ENCODE data around the gene PHF3. TPM values are rescaled to one million over a fixed set of nuclear protein-coding genes. Genes with fewer than 3 reads are reported as not detected.

PHF3 gene
- total RNA-seq, 2 experiments from 2014 or later = 54.8 to 92.5 TPM

DNA sequence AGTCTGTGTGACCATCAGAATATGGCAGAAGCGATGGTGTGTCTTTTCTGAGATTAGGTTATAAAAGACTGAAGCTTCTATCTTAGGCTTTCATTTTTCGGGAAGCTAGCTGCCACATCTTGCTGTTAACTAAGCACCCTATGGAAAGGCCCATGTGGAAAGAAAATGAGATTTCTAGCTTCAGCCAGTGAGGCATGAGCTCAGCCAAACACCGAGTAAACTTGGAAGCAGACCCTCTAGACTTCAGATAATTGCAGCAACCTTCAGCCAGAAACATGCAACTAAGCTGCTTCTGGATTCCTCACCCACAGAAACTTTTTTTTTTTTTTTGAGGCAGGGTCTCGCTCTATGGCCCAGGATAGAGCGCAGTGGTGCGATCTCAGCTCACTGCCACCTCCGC, 42.7 kb upstream of the PHF3 start:
- H3K4me3 ChIP-seq (ENCODE audit: low read depth, low read length, poor library complexity, severe bottlenecking) = no peak overlapping the region
- peaks cover 3% of the 10 kb centered on the region for H3K4me1 ChIP-seq (ENCODE audit: insufficient read depth, low read length, poor library complexity, severe bottlenecking)
- POLR2A ChIA-PET = interaction anchor here (0.7 kb wide), 1 partner anchor 153 kb away, joined by 3 read pairs; no protein-coding TSS in a partner anchor
- H4K20me1 ChIP-seq (ENCODE audit: insufficient read depth, low read length) = no peaks in the 10 kb centered on the region
- no peak overlapping the region for H3K4me2 ChIP-seq (ENCODE audit: low read length)
- H2AFZ ChIP-seq (ENCODE audit: low read length) = no peak overlapping the region
- H3K27ac ChIP-seq (ENCODE audit: low read depth, low read length, poor library complexity, severe bottlenecking) = no peak overlapping the region
- TF ChIP-seq, protein P1, sequence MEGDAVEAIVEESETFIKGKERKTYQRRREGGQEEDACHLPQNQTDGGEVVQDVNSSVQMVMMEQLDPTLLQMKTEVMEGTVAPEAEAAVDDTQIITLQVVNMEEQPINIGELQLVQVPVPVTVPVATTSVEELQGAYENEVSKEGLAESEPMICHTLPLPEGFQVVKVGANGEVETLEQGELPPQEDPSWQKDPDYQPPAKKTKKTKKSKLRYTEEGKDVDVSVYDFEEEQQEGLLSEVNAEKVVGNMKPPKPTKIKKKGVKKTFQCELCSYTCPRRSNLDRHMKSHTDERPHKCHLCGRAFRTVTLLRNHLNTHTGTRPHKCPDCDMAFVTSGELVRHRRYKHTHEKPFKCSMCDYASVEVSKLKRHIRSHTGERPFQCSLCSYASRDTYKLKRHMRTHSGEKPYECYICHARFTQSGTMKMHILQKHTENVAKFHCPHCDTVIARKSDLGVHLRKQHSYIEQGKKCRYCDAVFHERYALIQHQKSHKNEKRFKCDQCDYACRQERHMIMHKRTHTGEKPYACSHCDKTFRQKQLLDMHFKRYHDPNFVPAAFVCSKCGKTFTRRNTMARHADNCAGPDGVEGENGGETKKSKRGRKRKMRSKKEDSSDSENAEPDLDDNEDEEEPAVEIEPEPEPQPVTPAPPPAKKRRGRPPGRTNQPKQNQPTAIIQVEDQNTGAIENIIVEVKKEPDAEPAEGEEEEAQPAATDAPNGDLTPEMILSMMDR (conservative IDR thresholded peaks at IDR 0.05; ENCODE audit: low read length) = no peak
- no peak for TF ChIP-seq EZH2phosphoT487 (IDR thresholded peaks at IDR 0.05; ENCODE audit: borderline replicate concordance, low read depth, low read length)
- H3K79me2 ChIP-seq (ENCODE audit: insufficient read depth, low read depth, low read length) = no peaks in the 10 kb centered on the region
- intact Hi-C loops (cut with micrococcal nuclease; ENCODE audit: unreplicated experiment) = no loop called here
- no peak for DNase-seq (ENCODE audit: low spot score)
- H3K9me3 ChIP-seq (ENCODE audit: low read length) = no peaks in the 10 kb centered on the region
- H3K9me2 ChIP-seq (ENCODE audit: insufficient read depth, low read length) = no peaks in the 10 kb centered on the region
- CTCF ChIA-PET (ENCODE audit: unreplicated experiment) = interaction anchor here (1.0 kb wide), 1 partner anchor 169 kb away, joined by 3 read pairs; no protein-coding TSS in a partner anchor
- no peaks in the 10 kb centered on the region for H3K36me3 ChIP-seq (ENCODE audit: insufficient read depth, low read length)
- no TSS peak for BruUV-seq (replicated peaks)

DNA sequence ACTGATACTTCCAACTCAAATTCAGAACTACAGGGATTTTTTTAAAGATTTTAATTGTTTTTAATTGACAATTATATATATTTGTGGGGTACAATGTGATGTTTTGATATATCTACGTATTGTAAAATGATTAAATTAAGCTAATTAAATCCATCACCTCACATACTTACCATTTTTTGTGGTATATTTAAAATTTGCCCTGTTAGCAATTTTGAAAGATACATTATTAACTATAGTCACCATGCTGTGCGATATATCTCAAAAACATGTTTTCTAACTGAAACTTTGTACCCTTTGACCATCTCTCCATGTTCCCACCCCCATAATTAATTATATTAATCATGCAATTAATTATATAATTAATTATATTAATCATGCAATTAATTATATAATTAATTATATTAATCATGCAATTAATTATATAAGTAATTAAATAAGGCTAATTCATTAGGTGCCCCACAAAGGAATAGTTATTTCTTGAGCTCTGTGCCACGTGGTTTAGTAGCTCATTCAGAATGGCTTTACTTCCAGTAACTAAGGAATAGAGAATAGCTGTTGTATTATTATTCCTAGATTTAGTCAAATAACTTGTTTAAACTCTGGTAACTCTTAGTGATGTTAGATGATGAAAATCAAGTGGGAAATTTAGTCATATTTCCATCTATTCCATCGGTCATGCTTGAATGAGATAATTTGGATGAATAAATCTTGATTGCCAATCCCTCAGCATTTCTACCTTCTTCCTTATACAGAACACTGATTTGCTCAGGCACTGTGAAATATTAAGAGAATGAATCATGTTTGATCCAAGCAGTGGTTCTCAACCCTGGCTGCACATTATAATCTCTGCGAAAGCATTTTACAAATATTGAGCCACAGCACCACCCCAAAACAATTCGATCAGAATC, 38.2 kb upstream of the PHF3 start:
- TF ChIP-seq, protein P1 (conservative IDR thresholded peaks at IDR 0.05; ENCODE audit: low read length) = no peak
- TF ChIP-seq EZH2phosphoT487 (IDR thresholded peaks at IDR 0.05; ENCODE audit: borderline replicate concordance, low read depth, low read length) = no peak
- Histone ChIP-seq H3K27ac (ENCODE audit: low read depth, low read length, poor library complexity, severe bottlenecking) (no peak overlapping the region), H4K20me1 (ENCODE audit: insufficient read depth, low read length) (no peaks in the 10 kb centered on the region), H3K9me3 (ENCODE audit: low read length) (no peaks in the 10 kb centered on the region), H3K4me1 (ENCODE audit: insufficient read depth, low read length, poor library complexity, severe bottlenecking) (peaks cover 16% of the 10 kb centered on the region), H3K9me2 (ENCODE audit: insufficient read depth, low read length) (no peaks in the 10 kb centered on the region), H3K4me3 (ENCODE audit: low read depth, low read length, poor library complexity, severe bottlenecking) (peak overlapping the region; percentile 64), H2AFZ (ENCODE audit: low read length) (peak overlapping the region; percentile 100), H3K36me3 (ENCODE audit: insufficient read depth, low read length) (no peaks in the 10 kb centered on the region), H3K4me2 (ENCODE audit: low read length) (peak overlapping the region; percentile 87), H3K79me2 (ENCODE audit: insufficient read depth, low read depth, low read length) (no peaks in the 10 kb centered on the region)
- no TSS peak for BruUV-seq (replicated peaks)
- peak; percentile 5 for DNase-seq (ENCODE audit: low spot score)
- intact Hi-C loops (cut with micrococcal nuclease; ENCODE audit: unreplicated experiment) = loop anchor here (1.0 to 5.0 kb wide), 3 partner anchors 90 to 244 kb away; no protein-coding TSS in a partner anchor
- ChIA-PET CTCF (ENCODE audit: unreplicated experiment) (interaction anchor here (0.6 to 2.1 kb wide), 3 partner anchors 165 to 245 kb away, joined by 4 to 13 read pairs (median 5); no protein-coding TSS in a partner anchor), POLR2A (interaction anchor here (0.7 to 2.6 kb wide), 13 partner anchors 10 to 180 kb away, joined by 3 to 14 read pairs (median 4); no protein-coding TSS in a partner anchor)

Data from OCI-LY7 (cell line).